Activated naive CD4-positive, alpha-beta T cell treated with anti-CD3 and anti-CD28 coated beads, Interleukin-2, amount 50 U/mL, for 72 hours (primary cell): ENCODE measurements around the gene ZSWIM5. TPM values are rescaled to one million over a fixed set of nuclear protein-coding genes. Genes with fewer than 3 reads are reported as not detected.
A peak's percentile ranks its signal among the peaks of the same experiment; 100 is the strongest.
"Not testable (repeated sequence)": the region's sequence is repeated elsewhere in the genome, so short reads cannot be mapped to it uniquely, and the experiment has no call there.

Experiments
- ATAC-seq, 2 donors: fragments of 150-1000 bp; cut with Tn5 transposase; 2 replicates each; pipeline ENCODE4 v1.10.0; 2021; ENCODE audit warnings: mild to moderate bottlenecking in 2 of 2, moderate library complexity in 2 of 2
- DNase-seq, 2 donors: peaks; one replicate each; pipeline ENCODE4 v3.0.0; 2021 to 2022; ENCODE audit warnings: low spot score in 2 of 2
- H3K27ac Mint-ChIP-seq, 2 donors: one replicate each; pipeline ENCODE4 v1.8.0; 2022; ENCODE audit warnings: mild to moderate bottlenecking in 2 of 2, mixed read lengths in 2 of 2
- H3K36me3 Mint-ChIP-seq, 2 donors: one replicate each; pipeline ENCODE4 v1.8.0; 2022; ENCODE audit warnings: mixed read lengths in 2 of 2
- H3K9me3 Mint-ChIP-seq, 2 donors: one replicate each; pipeline ENCODE4 v1.8.0; 2022; ENCODE audit warnings: mixed read lengths in 2 of 2
- total RNA-seq, 2 donors: library from RNA; stranded (reverse); gene quantifications; one replicate each; pipeline ENCODE4 v1.2.3, GENCODE V29; 2022

The ZSWIM5 gene
- total RNA-seq, 2 donors from 2014 or later: 0.05 to 2.9 TPM

- Mint-ChIP-seq H3K27ac (no peak overlapping the region), H3K36me3 (no peaks in the 10 kb centered on the region), H3K9me3 (peaks cover 0 to 4% of the 10 kb centered on the region in 2 donors)
- DNase-seq: no peak
- ATAC-seq: no peak
Observed at GRCh38 chr1:45122724-45123123, 83.7 kb downstream of the ZSWIM5 start.

- H3K9me3 Mint-ChIP-seq: peaks cover 0 to 4% of the 10 kb centered on the region in 2 donors
- DNase-seq (no peak), ATAC-seq (no peak)
- H3K27ac Mint-ChIP-seq: no peak overlapping the region
- no peaks in the 10 kb centered on the region for H3K36me3 Mint-ChIP-seq
Observed at GRCh38 chr1:45117766-45118165, 88.6 kb downstream of the ZSWIM5 start.

GRCh38 chr1:45116820-45117219, 89.6 kb downstream of the ZSWIM5 start:
- Mint-ChIP-seq H3K36me3 (no peaks in the 10 kb centered on the region), H3K9me3 (peaks cover 0 to 3% of the 10 kb centered on the region in 2 donors)
- no peak for DNase-seq

GRCh38 chr1:45116340-45116739, 90.1 kb downstream of the ZSWIM5 start:
- Mint-ChIP-seq H3K36me3 (no peaks in the 10 kb centered on the region), H3K27ac (peak overlapping the region in 1 of 2 donors; percentile 58), H3K9me3 (no peaks in the 10 kb centered on the region)
- ATAC-seq (no peak), DNase-seq (no peak)

More at GRCh38 chr1:45116820-45117219, 89.6 kb downstream of the ZSWIM5 start:
- peak overlapping the region in 1 of 2 donors; percentile 58 for H3K27ac Mint-ChIP-seq
- ATAC-seq: no peak

- not testable (repeated sequence) for H3K36me3 Mint-ChIP-seq, ATAC-seq, H3K9me3 Mint-ChIP-seq, DNase-seq, H3K27ac Mint-ChIP-seq
Observed at GRCh38 chr1:45115198-45115597, 91.2 kb downstream of the ZSWIM5 start.

- no peaks in the 10 kb centered on the region for H3K9me3 Mint-ChIP-seq
- H3K36me3 Mint-ChIP-seq: no peaks in the 10 kb centered on the region
- DNase-seq (no peak), ATAC-seq (no peak)
- H3K27ac Mint-ChIP-seq: no peak overlapping the region
Observed at GRCh38 chr1:45112661-45113060, 93.7 kb downstream of the ZSWIM5 start.

- DNase-seq (no peak), ATAC-seq (no peak)
- no peaks in the 10 kb centered on the region for H3K36me3 Mint-ChIP-seq
- H3K9me3 Mint-ChIP-seq: no peaks in the 10 kb centered on the region
- no peak overlapping the region for H3K27ac Mint-ChIP-seq
Observed at GRCh38 chr1:45111239-45111638, 95.2 kb downstream of the ZSWIM5 start.

GRCh38 chr1:45107782-45108181, 98.6 kb downstream of the ZSWIM5 start:
- DNase-seq (no peak), ATAC-seq (no peak)
- H3K36me3 Mint-ChIP-seq: no peaks in the 10 kb centered on the region
- no peak overlapping the region for H3K27ac Mint-ChIP-seq
- H3K9me3 Mint-ChIP-seq: no peaks in the 10 kb centered on the region

- not testable (repeated sequence) for H3K27ac Mint-ChIP-seq, H3K9me3 Mint-ChIP-seq, H3K36me3 Mint-ChIP-seq, ATAC-seq, DNase-seq
Observed at GRCh38 chr1:45106864-45107263, 99.5 kb downstream of the ZSWIM5 start.

- H3K9me3 Mint-ChIP-seq, H3K36me3 Mint-ChIP-seq, H3K27ac Mint-ChIP-seq, ATAC-seq, DNase-seq: not testable (repeated sequence)
Observed at GRCh38 chr1:45106156-45106545, 100.3 kb downstream of the ZSWIM5 start.

- ATAC-seq, H3K36me3 Mint-ChIP-seq, DNase-seq, H3K27ac Mint-ChIP-seq, H3K9me3 Mint-ChIP-seq: not testable (repeated sequence)
Observed at GRCh38 chr1:45105486-45106155, 100.8 kb downstream of the ZSWIM5 start.

- ATAC-seq: peak in 1 of 2 donors; percentile 80
- no peaks in the 10 kb centered on the region for H3K36me3 Mint-ChIP-seq
- H3K9me3 Mint-ChIP-seq: no peaks in the 10 kb centered on the region
- no peak for DNase-seq
- no peak overlapping the region for H3K27ac Mint-ChIP-seq
Observed at GRCh38 chr1:45103534-45103933, 102.9 kb downstream of the ZSWIM5 start.

GRCh38 chr1:45101947-45102346, 104.5 kb downstream of the ZSWIM5 start:
- no peak for DNase-seq
- no peaks in the 10 kb centered on the region for H3K36me3 Mint-ChIP-seq
- H3K9me3 Mint-ChIP-seq: no peaks in the 10 kb centered on the region
- no peak for ATAC-seq
- no peak overlapping the region for H3K27ac Mint-ChIP-seq

- not testable (repeated sequence) for H3K9me3 Mint-ChIP-seq, ATAC-seq, H3K27ac Mint-ChIP-seq, H3K36me3 Mint-ChIP-seq, DNase-seq
Observed at GRCh38 chr1:45101528-45101927, 104.9 kb downstream of the ZSWIM5 start.

- Mint-ChIP-seq H3K9me3 (no peaks in the 10 kb centered on the region), H3K27ac (no peak overlapping the region), H3K36me3 (no peaks in the 10 kb centered on the region)
- DNase-seq: no peak
- no peak for ATAC-seq
Observed at GRCh38 chr1:45097944-45098343, 108.5 kb downstream of the ZSWIM5 start.

- no peaks in the 10 kb centered on the region for H3K9me3 Mint-ChIP-seq
- no peak for ATAC-seq
Observed at GRCh38 chr1:45097079-45097478, 109.3 kb downstream of the ZSWIM5 start.

GRCh38 chr1:45095450-45095849, 111.0 kb downstream of the ZSWIM5 start:
- no peaks in the 10 kb centered on the region for H3K9me3 Mint-ChIP-seq
- no peaks in the 10 kb centered on the region for H3K36me3 Mint-ChIP-seq
- no peak overlapping the region for H3K27ac Mint-ChIP-seq
- ATAC-seq (no peak), DNase-seq (no peak)

More at GRCh38 chr1:45097079-45097478, 109.3 kb downstream of the ZSWIM5 start:
- DNase-seq: no peak
- Mint-ChIP-seq H3K27ac (no peak overlapping the region), H3K36me3 (no peaks in the 10 kb centered on the region)

- not testable (repeated sequence) for H3K36me3 Mint-ChIP-seq, H3K27ac Mint-ChIP-seq, DNase-seq, H3K9me3 Mint-ChIP-seq, ATAC-seq
Observed at GRCh38 chr1:45094371-45094770, 112.0 kb downstream of the ZSWIM5 start.
